Transverse colon (tissue), 4 donors: Measurements from ENCODE around the gene TEX30.

Source experiments
- EP300 ChIP-seq: sonication (generic); formaldehyde crosslinking; IDR thresholded peaks from one replicate; pipeline ENCODE4 v1.6.1; 2017; ENCODE audit warnings: antibody characterized with exemption, low read depth
- POLR2A ChIP-seq: fragments of 450-650 bp; IDR thresholded peaks from one replicate; pipeline ENCODE4 v1.6.1; 2016; ENCODE audit warnings: antibody characterized with exemption, mild to moderate bottlenecking, moderate library complexity
- POLR2AphosphoS5 ChIP-seq, 3 donors: sonication (generic); formaldehyde crosslinking; IDR thresholded peaks; one replicate each; pipeline ENCODE4 v1.6.1; 2016; ENCODE audit warnings: antibody characterized with exemption in 3 of 3
- TF ChIP-seq, protein P1 (sequence below), 5 experiments: fragments of 200-600 bp in 3 of 5; fragments of 450-650 bp in 2 of 5; sonication (generic) in 3 of 5; IDR thresholded peaks; 1 replicate in 2 of 5; 2 replicates in 3 of 5; pipeline ENCODE4 v1.5.1; 2016 to 2017; ENCODE audit warnings: antibody characterized with exemption in 5 of 5, inconsistent platforms in 3 of 5, mild to moderate bottlenecking in 2 of 5, moderate library complexity in 1 of 5

GRCh38 chr13:102758842-102759241 lies 14.7 kb downstream of the TEX30 start:
- TF ChIP-seq, protein P1, sequence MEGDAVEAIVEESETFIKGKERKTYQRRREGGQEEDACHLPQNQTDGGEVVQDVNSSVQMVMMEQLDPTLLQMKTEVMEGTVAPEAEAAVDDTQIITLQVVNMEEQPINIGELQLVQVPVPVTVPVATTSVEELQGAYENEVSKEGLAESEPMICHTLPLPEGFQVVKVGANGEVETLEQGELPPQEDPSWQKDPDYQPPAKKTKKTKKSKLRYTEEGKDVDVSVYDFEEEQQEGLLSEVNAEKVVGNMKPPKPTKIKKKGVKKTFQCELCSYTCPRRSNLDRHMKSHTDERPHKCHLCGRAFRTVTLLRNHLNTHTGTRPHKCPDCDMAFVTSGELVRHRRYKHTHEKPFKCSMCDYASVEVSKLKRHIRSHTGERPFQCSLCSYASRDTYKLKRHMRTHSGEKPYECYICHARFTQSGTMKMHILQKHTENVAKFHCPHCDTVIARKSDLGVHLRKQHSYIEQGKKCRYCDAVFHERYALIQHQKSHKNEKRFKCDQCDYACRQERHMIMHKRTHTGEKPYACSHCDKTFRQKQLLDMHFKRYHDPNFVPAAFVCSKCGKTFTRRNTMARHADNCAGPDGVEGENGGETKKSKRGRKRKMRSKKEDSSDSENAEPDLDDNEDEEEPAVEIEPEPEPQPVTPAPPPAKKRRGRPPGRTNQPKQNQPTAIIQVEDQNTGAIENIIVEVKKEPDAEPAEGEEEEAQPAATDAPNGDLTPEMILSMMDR (IDR thresholded peaks at IDR 0.05): no peak
- TF ChIP-seq POLR2A (no peak), EP300 (no peak), POLR2AphosphoS5 (IDR thresholded peaks at IDR 0.05) (no peak)
